ENCODE measurements around the gene AJM1. TPM values are rescaled to one million over a fixed set of nuclear protein-coding genes. Genes with fewer than 3 reads are reported as not detected.

Gene AJM1
- total and polyA plus RNA-seq, 5 donors from 2014 or later: 0.10 to 4.3 (median 0.11) TPM; not detected in 2

DNA sequence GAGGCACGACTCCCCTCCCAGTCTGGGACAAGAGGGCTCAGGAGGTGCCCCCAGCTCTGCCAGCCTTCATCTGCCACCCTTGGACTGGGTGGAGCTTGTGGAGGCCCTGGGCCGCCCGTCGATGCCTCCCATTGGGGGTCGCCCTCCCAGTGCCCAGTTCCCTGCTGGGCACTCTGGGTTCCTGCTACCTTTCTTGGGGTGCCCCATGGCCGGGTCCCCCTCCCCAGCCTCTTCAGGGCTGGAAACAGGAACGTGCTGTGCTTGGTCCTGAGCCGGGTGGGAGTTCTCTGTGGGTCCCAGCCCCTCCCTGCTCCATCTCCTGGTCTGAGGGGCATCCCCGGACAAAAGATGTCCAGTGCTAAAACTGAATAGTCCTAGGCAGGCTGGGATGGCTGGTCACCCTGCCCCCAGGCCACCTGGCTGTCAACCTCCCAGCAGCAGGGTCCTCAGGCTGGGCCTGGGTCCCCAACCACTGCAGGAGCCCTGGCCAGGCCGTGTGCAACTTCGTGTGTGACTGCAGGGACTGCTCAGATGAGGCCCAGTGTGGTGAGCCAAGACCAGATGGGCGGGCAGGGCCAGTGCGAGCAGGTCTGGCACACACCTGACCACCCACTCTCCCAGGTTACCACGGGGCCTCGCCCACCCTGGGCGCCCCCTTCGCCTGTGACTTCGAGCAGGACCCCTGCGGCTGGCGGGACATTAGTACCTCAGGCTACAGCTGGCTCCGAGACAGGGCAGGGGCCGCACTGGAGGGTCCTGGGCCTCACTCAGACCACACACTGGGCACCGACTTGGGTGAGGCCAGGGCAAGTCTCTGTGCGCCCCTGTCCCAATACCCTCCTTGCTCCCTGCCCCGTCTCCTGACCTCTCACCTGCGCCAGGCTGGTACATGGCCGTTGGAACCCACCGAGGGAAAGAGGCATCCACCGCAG is 10.7 kb downstream of the AJM1 start:
- Mint-ChIP-seq H3K27ac (no peak overlapping the region), H3K4me1 (peaks cover 0 to 11% (median 3%) of the 10 kb centered on the region in 4 donors), H3K27me3 (peaks cover 8% of the 10 kb centered on the region), H3K4me3 (peak overlapping the region in 1 of 4 donors; percentile 49), H3K9me3 (peaks cover 0 to 2% (median 0%) of the 10 kb centered on the region in 7 donors), H3K36me3 (no peaks in the 10 kb centered on the region)
- Histone ChIP-seq H3K9me3 (ENCODE audit: control insufficient read depth in 2 of 2, low read length in 2 of 2) (no peaks in the 10 kb centered on the region), H3K27ac (ENCODE audit: insufficient read depth, low read length, poor library complexity, severe bottlenecking) (no peak overlapping the region), H3K36me3 (ENCODE audit: control insufficient read depth, insufficient read depth, low read length) (no peaks in the 10 kb centered on the region), H3K4me1 (ENCODE audit: control insufficient read depth, insufficient read depth, low read length, poor library complexity, severe bottlenecking) (peaks cover 18% of the 10 kb centered on the region), H3K27me3 (ENCODE audit: control insufficient read depth, insufficient read depth, low read length) (no peaks in the 10 kb centered on the region), H3K4me3 (ENCODE audit: low read depth, low read length) (no peak overlapping the region)
- ATAC-seq (ENCODE audit: low read depth in 2 of 2) (no peak), DNase-seq (no peak)

DNA sequence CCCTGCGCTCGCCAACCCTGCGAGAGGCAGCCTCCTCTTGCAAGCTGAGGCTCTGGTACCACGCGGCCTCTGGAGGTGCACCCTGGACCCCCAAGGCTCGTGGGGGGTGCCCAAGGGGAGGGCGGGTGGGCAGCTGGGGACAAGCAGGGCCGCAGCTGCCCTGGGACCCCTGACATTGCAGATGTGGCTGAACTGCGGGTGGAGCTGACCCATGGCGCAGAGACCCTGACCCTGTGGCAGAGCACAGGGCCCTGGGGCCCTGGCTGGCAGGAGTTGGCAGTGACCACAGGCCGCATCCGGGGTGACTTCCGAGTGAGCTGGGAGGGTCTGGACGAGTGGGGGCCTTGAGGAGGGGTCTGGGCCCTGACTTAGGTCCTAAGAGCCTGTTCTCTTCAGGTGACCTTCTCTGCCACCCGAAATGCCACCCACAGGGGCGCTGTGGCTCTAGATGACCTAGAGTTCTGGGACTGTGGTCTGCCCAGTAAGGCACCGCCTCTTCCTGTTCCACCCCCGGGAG is 11.4 kb downstream of the AJM1 start:
- no peaks in the 10 kb centered on the region for H3K36me3 ChIP-seq (ENCODE audit: control insufficient read depth, insufficient read depth, low read length)
- peak overlapping the region in 1 of 4 donors; percentile 21 for H3K4me3 Mint-ChIP-seq
- H3K27ac ChIP-seq (ENCODE audit: insufficient read depth, low read length, poor library complexity, severe bottlenecking): no peak overlapping the region
- DNase-seq: no peak
- H3K4me1 Mint-ChIP-seq: peaks cover 0 to 9% (median 3%) of the 10 kb centered on the region in 4 donors
- ATAC-seq (ENCODE audit: low read depth in 2 of 2): no peak
- H3K9me3 ChIP-seq (ENCODE audit: control insufficient read depth in 2 of 2, low read length in 2 of 2): no peaks in the 10 kb centered on the region
- H3K36me3 Mint-ChIP-seq: no peaks in the 10 kb centered on the region
- no peaks in the 10 kb centered on the region for H3K27me3 ChIP-seq (ENCODE audit: control insufficient read depth, insufficient read depth, low read length)
- H3K9me3 Mint-ChIP-seq: peaks cover 0 to 2% (median 0%) of the 10 kb centered on the region in 7 donors
- no peak overlapping the region for H3K27ac Mint-ChIP-seq
- no peak overlapping the region for H3K4me3 ChIP-seq (ENCODE audit: low read depth, low read length)
- peaks cover 8% of the 10 kb centered on the region for H3K27me3 Mint-ChIP-seq
- H3K4me1 ChIP-seq (ENCODE audit: control insufficient read depth, insufficient read depth, low read length, poor library complexity, severe bottlenecking): peaks cover 11% of the 10 kb centered on the region

DNA sequence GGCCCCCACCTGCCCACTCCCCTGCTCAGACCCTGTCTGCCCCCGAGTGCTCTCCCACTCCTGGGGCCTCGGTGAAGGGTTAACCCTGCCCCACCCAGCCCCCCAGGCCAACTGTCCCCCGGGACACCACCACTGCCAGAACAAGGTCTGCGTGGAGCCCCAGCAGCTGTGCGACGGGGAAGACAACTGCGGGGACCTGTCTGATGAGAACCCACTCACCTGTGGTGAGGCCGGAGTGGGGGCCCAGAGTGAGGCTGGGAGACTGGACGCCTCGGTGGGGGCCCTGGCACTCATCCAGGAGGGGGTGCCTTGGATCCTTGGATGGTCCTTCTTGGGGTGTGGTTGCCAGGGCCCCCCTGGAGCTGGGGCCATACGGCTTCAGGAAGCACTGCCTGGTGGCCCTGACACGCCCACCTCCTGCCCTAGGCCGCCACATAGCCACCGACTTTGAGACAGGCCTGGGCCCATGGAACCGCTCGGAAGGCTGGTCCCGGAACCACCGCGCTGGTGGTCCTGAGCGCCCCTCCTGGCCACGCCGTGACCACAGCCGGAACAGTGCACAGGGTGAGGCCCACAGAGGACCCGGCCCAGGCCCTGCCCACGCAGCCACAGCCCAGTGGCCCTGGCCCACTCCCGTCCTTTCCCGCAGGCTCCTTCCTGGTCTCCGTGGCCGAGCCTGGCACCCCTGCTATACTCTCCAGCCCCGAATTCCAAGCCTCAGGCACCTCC is 12.0 kb downstream of the AJM1 start:
- no peak overlapping the region for H3K4me3 Mint-ChIP-seq
- H3K36me3 Mint-ChIP-seq: no peaks in the 10 kb centered on the region
- H3K4me1 Mint-ChIP-seq: peaks cover 0 to 5% (median under 1%) of the 10 kb centered on the region in 4 donors
- Histone ChIP-seq H3K9me3 (ENCODE audit: control insufficient read depth in 2 of 2, low read length in 2 of 2) (no peaks in the 10 kb centered on the region), H3K27ac (ENCODE audit: insufficient read depth, low read length, poor library complexity, severe bottlenecking) (no peak overlapping the region), H3K4me3 (ENCODE audit: low read depth, low read length) (no peak overlapping the region), H3K27me3 (ENCODE audit: control insufficient read depth, insufficient read depth, low read length) (no peaks in the 10 kb centered on the region), H3K4me1 (ENCODE audit: control insufficient read depth, insufficient read depth, low read length, poor library complexity, severe bottlenecking) (peaks cover 7% of the 10 kb centered on the region), H3K36me3 (ENCODE audit: control insufficient read depth, insufficient read depth, low read length) (no peaks in the 10 kb centered on the region)
- no peaks in the 10 kb centered on the region for H3K9me3 Mint-ChIP-seq
- ATAC-seq (ENCODE audit: low read depth in 2 of 2): no peak
- peaks cover 3% of the 10 kb centered on the region for H3K27me3 Mint-ChIP-seq
- no peak overlapping the region for H3K27ac Mint-ChIP-seq
- DNase-seq: no peak

- Histone ChIP-seq H3K4me1 (ENCODE audit: control insufficient read depth, insufficient read depth, low read length, poor library complexity, severe bottlenecking) (peaks cover 4% of the 10 kb centered on the region), H3K27ac (ENCODE audit: insufficient read depth, low read length, poor library complexity, severe bottlenecking) (no peak overlapping the region), H3K4me3 (ENCODE audit: low read depth, low read length) (no peak overlapping the region), H3K36me3 (ENCODE audit: control insufficient read depth, insufficient read depth, low read length) (no peaks in the 10 kb centered on the region), H3K27me3 (ENCODE audit: control insufficient read depth, insufficient read depth, low read length) (no peaks in the 10 kb centered on the region), H3K9me3 (ENCODE audit: control insufficient read depth in 2 of 2, low read length in 2 of 2) (no peaks in the 10 kb centered on the region)
- DNase-seq (no peak), ATAC-seq (ENCODE audit: low read depth in 2 of 2) (no peak)
- Mint-ChIP-seq H3K27ac (no peak overlapping the region), H3K4me1 (peaks cover 0 to 2% (median 0%) of the 10 kb centered on the region in 4 donors), H3K4me3 (no peak overlapping the region), H3K9me3 (no peaks in the 10 kb centered on the region), H3K27me3 (no peaks in the 10 kb centered on the region), H3K36me3 (no peaks in the 10 kb centered on the region)
Observed at GRCh38 chr9:136854842-136855460, 12.7 kb downstream of the AJM1 start.

DNA sequence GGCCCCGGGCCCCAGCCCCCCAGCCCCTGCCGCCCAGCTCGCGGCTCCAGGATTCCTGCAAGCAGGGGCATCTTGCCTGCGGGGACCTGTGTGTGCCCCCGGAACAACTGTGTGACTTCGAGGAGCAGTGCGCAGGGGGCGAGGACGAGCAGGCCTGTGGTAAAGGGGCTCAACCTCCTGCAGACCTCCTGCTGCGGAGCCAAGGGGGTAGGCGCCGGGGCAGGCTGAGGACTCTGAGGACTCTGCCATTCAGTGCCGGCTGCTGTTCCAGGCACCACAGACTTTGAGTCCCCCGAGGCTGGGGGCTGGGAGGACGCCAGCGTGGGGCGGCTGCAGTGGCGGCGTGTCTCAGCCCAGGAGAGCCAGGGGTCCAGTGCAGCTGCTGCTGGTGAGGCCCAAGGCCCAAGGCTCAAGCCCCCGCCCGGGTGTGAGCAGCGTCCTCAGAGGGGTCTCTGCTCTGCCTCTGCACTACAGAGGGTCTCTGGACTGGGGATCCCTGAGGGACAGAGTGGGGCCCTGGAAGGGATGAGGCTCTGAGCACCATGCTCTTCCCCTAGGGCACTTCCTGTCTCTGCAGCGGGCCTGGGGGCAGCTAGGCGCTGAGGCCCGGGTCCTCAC is 13.3 kb downstream of the AJM1 start:
- Mint-ChIP-seq H3K27ac (peak overlapping the region in 1 of 3 donors; percentile 14), H3K4me1 (peaks cover 0 to 2% (median 0%) of the 10 kb centered on the region in 4 donors), H3K36me3 (no peaks in the 10 kb centered on the region), H3K27me3 (no peaks in the 10 kb centered on the region), H3K9me3 (no peaks in the 10 kb centered on the region), H3K4me3 (peak overlapping the region in 1 of 4 donors; percentile 32)
- Histone ChIP-seq H3K9me3 (ENCODE audit: control insufficient read depth in 2 of 2, low read length in 2 of 2) (no peaks in the 10 kb centered on the region), H3K4me3 (ENCODE audit: low read depth, low read length) (no peak overlapping the region), H3K36me3 (ENCODE audit: control insufficient read depth, insufficient read depth, low read length) (no peaks in the 10 kb centered on the region), H3K27ac (ENCODE audit: insufficient read depth, low read length, poor library complexity, severe bottlenecking) (no peak overlapping the region), H3K4me1 (ENCODE audit: control insufficient read depth, insufficient read depth, low read length, poor library complexity, severe bottlenecking) (no peaks in the 10 kb centered on the region), H3K27me3 (ENCODE audit: control insufficient read depth, insufficient read depth, low read length) (no peaks in the 10 kb centered on the region)
- ATAC-seq (ENCODE audit: low read depth in 2 of 2) (no peak), DNase-seq (no peak)

- DNase-seq (no peak), ATAC-seq (ENCODE audit: low read depth in 2 of 2) (no peak)
- peaks cover 0 to 2% (median 0%) of the 10 kb centered on the region in 4 donors for H3K4me1 Mint-ChIP-seq
- H3K36me3 Mint-ChIP-seq: no peaks in the 10 kb centered on the region
- peak overlapping the region in 1 of 3 donors; percentile 14 for H3K27ac Mint-ChIP-seq
- H3K27me3 Mint-ChIP-seq: no peaks in the 10 kb centered on the region
- Histone ChIP-seq H3K4me3 (ENCODE audit: low read depth, low read length) (no peak overlapping the region), H3K36me3 (ENCODE audit: control insufficient read depth, insufficient read depth, low read length) (peaks cover under 1% of the 10 kb centered on the region), H3K27ac (ENCODE audit: insufficient read depth, low read length, poor library complexity, severe bottlenecking) (no peak overlapping the region), H3K9me3 (ENCODE audit: control insufficient read depth in 2 of 2, low read length in 2 of 2) (no peaks in the 10 kb centered on the region), H3K4me1 (ENCODE audit: control insufficient read depth, insufficient read depth, low read length, poor library complexity, severe bottlenecking) (no peaks in the 10 kb centered on the region), H3K27me3 (ENCODE audit: control insufficient read depth, insufficient read depth, low read length) (no peaks in the 10 kb centered on the region)
- peak overlapping the region in 1 of 4 donors; percentile 32 for H3K4me3 Mint-ChIP-seq
- H3K9me3 Mint-ChIP-seq: no peaks in the 10 kb centered on the region
Observed at GRCh38 chr9:136856079-136856476, 13.8 kb downstream of the AJM1 start.

GRCh38 chr9:136856541-136857141 is 14.4 kb downstream of the AJM1 start:
- Mint-ChIP-seq H3K9me3 (no peaks in the 10 kb centered on the region), H3K27me3 (no peaks in the 10 kb centered on the region), H3K4me1 (peaks cover 0 to 2% (median 0%) of the 10 kb centered on the region in 4 donors), H3K27ac (no peak overlapping the region), H3K4me3 (no peak overlapping the region), H3K36me3 (no peaks in the 10 kb centered on the region)
- no peak overlapping the region for H3K27ac ChIP-seq (ENCODE audit: insufficient read depth, low read length, poor library complexity, severe bottlenecking)
- ATAC-seq (ENCODE audit: low read depth in 2 of 2) (no peak), DNase-seq (no peak)
- H3K4me3 ChIP-seq (ENCODE audit: low read depth, low read length): no peak overlapping the region
- H3K27me3 ChIP-seq (ENCODE audit: control insufficient read depth, insufficient read depth, low read length): no peaks in the 10 kb centered on the region
- no peaks in the 10 kb centered on the region for H3K9me3 ChIP-seq (ENCODE audit: control insufficient read depth in 2 of 2, low read length in 2 of 2)
- H3K36me3 ChIP-seq (ENCODE audit: control insufficient read depth, insufficient read depth, low read length): peaks cover 4% of the 10 kb centered on the region
- H3K4me1 ChIP-seq (ENCODE audit: control insufficient read depth, insufficient read depth, low read length, poor library complexity, severe bottlenecking): no peaks in the 10 kb centered on the region
